GM21526 (cell line): ENCODE data around the gene PEAK1.

ENCODE experiments used
- ATAC-seq: cut with Tn5 transposase; IDR thresholded peaks from one replicate; pipeline ENCODE4 v1.9.1; 2021; ENCODE audit warnings: moderate library complexity; ENCODE audit not compliant: unreplicated experiment, low FRiP score

The PEAK1 gene

GRCh38 chr15:77369168-77369567 is 50.7 kb downstream of the PEAK1 start:
- ATAC-seq, result no peak

- ATAC-seq, result no peak
Observed at GRCh38 chr15:77367631-77368030, 52.3 kb downstream of the PEAK1 start.

GRCh38 chr15:77361456-77361855 is 58.4 kb downstream of the PEAK1 start:
- ATAC-seq, result no peak

GRCh38 chr15:77358545-77359240 is 61.2 kb downstream of the PEAK1 start:
- ATAC-seq, result no peak

- no peak for ATAC-seq
Observed at GRCh38 chr15:77356305-77356704, 63.6 kb downstream of the PEAK1 start.

GRCh38 chr15:77355321-77355720 is 64.6 kb downstream of the PEAK1 start:
- ATAC-seq, result no peak

- ATAC-seq, result no peak
Observed at GRCh38 chr15:77354063-77354462, 65.8 kb downstream of the PEAK1 start.

- ATAC-seq, result no peak
Observed at GRCh38 chr15:77352887-77353286, 67.0 kb downstream of the PEAK1 start.

- no peak for ATAC-seq
Observed at GRCh38 chr15:77350792-77351191, 69.1 kb downstream of the PEAK1 start.

GRCh38 chr15:77349666-77350065 is 70.2 kb downstream of the PEAK1 start:
- ATAC-seq, result no peak

- no peak for ATAC-seq
Observed at GRCh38 chr15:77348511-77348910, 71.4 kb downstream of the PEAK1 start.

- ATAC-seq, result no peak
Observed at GRCh38 chr15:77347197-77347596, 72.7 kb downstream of the PEAK1 start.

- ATAC-seq, result no peak
Observed at GRCh38 chr15:77346245-77347036, 73.5 kb downstream of the PEAK1 start.

- ATAC-seq, result no peak
Observed at GRCh38 chr15:77342807-77343206, 77.1 kb downstream of the PEAK1 start.

GRCh38 chr15:77340245-77340644 is 79.7 kb downstream of the PEAK1 start:
- no peak for ATAC-seq

- ATAC-seq, result no peak
Observed at GRCh38 chr15:77336006-77336405, 83.9 kb downstream of the PEAK1 start.

GRCh38 chr15:77335298-77335697 is 84.6 kb downstream of the PEAK1 start:
- ATAC-seq, result no peak

- no peak for ATAC-seq
Observed at GRCh38 chr15:77333166-77333565, 86.7 kb downstream of the PEAK1 start.

GRCh38 chr15:77329202-77329601 is 90.7 kb downstream of the PEAK1 start:
- ATAC-seq, result no peak

- no peak for ATAC-seq
Observed at GRCh38 chr15:77327844-77328529, 91.9 kb downstream of the PEAK1 start.

GRCh38 chr15:77327168-77327567 is 92.7 kb downstream of the PEAK1 start:
- no peak for ATAC-seq
